Measurements from ENCODE around the gene USH1G. TPM values are rescaled to one million over a fixed set of nuclear protein-coding genes. Genes with fewer than 3 reads are reported as not detected.
"Not testable (repeated sequence)": the region's sequence is repeated elsewhere in the genome, so short reads cannot be mapped to it uniquely, and the experiment has no call there.

USH1G gene
- total RNA-seq, 1 donor from 2014 or later: not detected

GRCh38 chr17:74935585-74936469, 12.8 kb upstream of the USH1G start, which contains the start of gene OTOP3:
Gene OTOP3 (plus strand): TSS chr17:74935898. CDS start chr17:74935922, 24 bp downstream.
- DNase-seq (ENCODE audit: extremely low read depth, low read depth, low spot score): no peak

DNA sequence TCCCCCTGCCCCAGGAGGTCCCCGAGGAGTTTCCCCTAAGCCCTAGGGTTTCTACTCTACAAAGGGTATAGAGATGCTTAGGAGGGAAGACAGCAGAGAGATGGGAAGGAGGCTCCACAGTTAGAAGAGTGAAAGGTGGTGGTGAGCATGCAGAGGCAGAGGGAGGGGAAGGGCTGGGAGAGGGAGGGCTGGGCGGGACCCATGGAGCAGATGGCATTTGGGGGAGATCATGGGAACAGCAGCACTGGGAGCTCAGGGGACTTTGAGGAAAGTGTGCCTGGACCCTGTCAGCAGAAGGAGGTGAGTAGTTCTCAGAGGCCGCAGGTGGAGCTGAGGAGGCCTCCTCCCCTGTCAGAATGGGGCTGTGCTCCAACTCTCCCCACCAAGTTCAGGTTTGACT, 12.0 kb upstream of the USH1G start:
- DNase-seq (ENCODE audit: extremely low read depth, low read depth, low spot score): no peak

DNA sequence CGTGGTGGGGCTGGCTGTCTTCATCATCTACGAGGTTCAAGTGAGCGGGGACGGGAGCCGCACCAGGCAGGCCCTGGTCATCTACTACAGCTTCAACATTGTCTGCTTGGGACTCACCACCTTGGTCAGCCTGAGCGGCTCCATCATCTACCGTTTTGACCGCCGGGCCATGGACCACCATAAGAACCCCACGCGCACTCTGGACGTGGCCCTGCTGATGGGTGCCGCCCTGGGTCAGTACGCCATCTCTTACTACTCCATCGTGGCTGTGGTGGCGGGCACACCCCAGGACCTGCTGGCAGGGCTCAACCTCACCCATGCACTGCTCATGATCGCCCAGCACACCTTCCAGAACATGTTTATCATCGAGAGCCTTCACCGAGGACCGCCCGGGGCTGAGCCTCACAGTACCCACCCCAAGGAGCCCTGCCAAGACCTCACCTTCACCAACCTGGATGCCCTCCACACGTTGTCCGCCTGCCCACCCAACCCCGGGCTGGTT, 7.5 kb upstream of the USH1G start:
- DNase-seq (ENCODE audit: extremely low read depth, low read depth, low spot score): no peak

DNA sequence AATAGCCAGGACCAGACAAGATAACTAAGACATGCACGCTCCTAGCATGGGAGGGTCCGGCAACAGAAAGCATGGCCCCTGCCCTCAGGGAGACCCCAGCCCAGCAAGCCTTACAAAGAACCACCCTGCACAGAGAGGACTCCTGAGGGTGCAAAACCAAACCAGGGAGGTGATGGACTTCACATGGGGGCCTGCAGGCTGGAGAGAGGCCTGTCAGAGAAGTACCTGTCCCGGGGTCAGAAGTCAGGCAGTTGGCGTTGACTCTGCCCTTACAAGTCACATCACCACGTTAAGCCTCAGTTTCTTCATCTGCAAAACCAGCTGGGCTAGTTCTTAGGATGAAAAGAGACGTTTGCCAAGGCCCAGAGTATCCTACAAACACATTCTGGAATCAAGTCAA, 5.7 kb upstream of the USH1G start:
- DNase-seq (ENCODE audit: extremely low read depth, low read depth, low spot score): no peak

- DNase-seq (ENCODE audit: extremely low read depth, low read depth, low spot score): no peak
Measured at GRCh38 chr17:74925242-74925641, 2.2 kb upstream of the USH1G start.

GRCh38 chr17:74924250-74924948, 1.3 kb upstream of the USH1G start, which contains the start of gene OTOP2:
Gene OTOP2 (plus strand): TSS chr17:74924273. CDS start chr17:74924633, 360 bp downstream.
- DNase-seq (ENCODE audit: extremely low read depth, low read depth, low spot score): no peak

- DNase-seq (ENCODE audit: extremely low read depth, low read depth, low spot score): no peak
Measured at GRCh38 chr17:74923538-74924249, 639 bp upstream of the USH1G start.

- DNase-seq (ENCODE audit: extremely low read depth, low read depth, low spot score): no peak
Measured at GRCh38 chr17:74922172-74922571, 883 bp downstream of the USH1G start.

GRCh38 chr17:74921769-74922168, 1.3 kb downstream of the USH1G start:
- DNase-seq (ENCODE audit: extremely low read depth, low read depth, low spot score): no peak

DNA sequence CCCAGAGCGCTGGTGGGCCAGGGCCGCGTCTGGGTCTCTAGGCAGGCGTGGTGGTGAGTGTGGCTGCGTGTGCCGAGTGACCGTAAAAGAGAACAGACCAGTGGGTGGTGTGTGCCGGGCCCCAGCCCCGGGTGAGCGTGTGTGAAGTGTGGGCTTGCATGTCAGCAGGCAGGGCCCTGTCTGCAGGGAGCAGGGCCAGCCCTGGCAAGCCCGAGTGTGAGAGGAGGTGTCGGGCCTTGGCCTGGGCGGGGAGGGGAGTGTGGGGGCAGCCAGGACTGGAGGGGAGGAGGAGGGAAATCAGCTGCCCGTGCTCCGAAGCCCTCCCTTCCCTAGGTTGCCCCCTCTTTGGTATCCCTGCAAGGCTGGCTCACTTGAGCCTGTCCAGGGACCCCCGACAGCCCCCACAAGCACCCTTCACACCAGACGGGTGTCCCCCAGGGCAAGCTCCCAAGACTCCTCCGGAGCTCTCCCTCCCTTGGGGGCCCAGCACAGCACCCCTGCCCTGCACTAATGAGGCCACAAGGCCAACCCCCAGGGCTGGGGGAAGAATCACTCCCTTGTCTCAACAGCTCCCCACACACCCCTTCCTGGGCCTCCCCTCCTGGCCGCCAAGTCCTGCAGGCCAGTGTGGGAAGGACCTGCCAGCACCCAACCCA, 1.9 kb downstream of the USH1G start:
- no peak for DNase-seq (ENCODE audit: extremely low read depth, low read depth, low spot score)

- DNase-seq (ENCODE audit: extremely low read depth, low read depth, low spot score): no peak
Measured at GRCh38 chr17:74920642-74921025, 2.4 kb downstream of the USH1G start.

DNA sequence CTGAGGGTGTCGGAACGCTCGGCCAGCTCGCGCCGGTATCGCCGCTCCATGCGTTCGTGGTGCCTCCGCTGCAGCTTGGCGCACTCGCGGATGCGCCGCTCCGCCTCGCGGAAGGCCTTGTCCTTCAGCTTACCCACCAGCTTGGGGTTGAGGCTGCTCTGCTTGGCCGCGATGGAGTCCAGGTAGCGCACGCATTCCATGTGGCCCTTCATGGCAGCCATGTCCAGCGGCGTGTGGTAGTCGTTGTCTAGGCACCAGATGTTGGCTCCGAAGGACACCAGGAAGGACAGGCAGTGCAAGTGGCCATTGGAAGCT, 2.8 kb downstream of the USH1G start:
- no peak for DNase-seq (ENCODE audit: extremely low read depth, low read depth, low spot score)

GRCh38 chr17:74919440-74920305, 3.4 kb downstream of the USH1G start:
- DNase-seq (ENCODE audit: extremely low read depth, low read depth, low spot score): no peak

GRCh38 chr17:74918906-74919305, 4.1 kb downstream of the USH1G start:
- DNase-seq (ENCODE audit: extremely low read depth, low read depth, low spot score): no peak

DNA sequence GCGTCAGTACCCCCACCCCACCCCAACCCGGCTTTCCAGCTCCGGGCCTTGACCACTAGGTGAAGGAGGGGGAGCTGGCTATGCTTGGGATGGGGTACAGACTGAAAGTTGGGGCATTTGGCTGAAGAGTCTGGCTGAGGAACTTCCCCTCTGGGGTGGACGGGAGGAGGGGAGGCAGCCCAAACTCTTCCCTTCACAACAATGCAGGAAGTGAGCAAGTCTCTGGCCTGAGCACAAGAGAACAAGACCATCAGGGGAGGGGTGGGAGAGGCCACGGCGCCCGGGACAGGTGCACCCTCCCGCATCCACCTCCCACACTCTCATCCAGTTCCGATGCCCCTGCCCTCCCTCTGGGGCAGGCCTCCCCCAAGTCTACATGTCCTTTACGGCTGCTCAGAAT, 5.6 kb downstream of the USH1G start:
- no peak for DNase-seq (ENCODE audit: extremely low read depth, low read depth, low spot score)

DNA sequence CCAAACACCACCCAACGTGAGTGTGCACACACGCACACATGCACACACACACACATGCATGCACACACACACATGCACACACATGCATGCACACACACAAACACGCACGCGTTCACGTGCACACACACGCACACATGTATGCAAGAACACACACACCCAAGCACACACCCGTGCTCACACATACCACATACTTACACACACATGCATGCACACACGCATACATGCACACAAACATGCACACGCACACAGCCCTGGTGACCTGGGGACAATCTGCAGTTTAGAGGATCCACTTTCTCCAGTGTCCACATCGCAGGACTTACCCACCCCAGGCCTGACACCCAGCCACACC, 6.2 kb downstream of the USH1G start:
- no peak for DNase-seq (ENCODE audit: extremely low read depth, low read depth, low spot score)

- no peak for DNase-seq (ENCODE audit: extremely low read depth, low read depth, low spot score)
Measured at GRCh38 chr17:74916136-74916850, 6.8 kb downstream of the USH1G start.

DNA sequence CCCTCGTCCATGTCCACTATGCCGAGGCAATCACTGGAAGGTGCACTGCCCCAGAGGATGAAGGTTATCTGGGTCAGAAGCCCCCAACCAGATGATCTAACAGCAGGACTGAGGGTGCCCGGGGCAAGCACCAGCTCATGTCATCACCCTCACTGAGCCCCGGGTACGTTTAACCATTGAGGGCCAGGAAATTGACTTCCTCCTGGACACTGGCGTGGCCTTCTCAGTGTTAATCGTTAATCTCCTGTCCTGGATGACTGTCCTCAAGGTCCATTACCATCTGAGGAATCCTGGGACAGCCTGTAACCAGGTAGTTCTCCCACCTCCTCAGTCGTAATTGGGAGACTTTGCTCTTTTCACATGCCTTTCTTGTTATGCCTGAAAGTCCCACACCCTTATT, 11.6 kb downstream of the USH1G start:
- not testable (repeated sequence) for DNase-seq (ENCODE audit: extremely low read depth, low read depth, low spot score)

- not testable (repeated sequence) for DNase-seq (ENCODE audit: extremely low read depth, low read depth, low spot score)
Measured at GRCh38 chr17:74909097-74909496, 14.0 kb downstream of the USH1G start.
